CD1c-positive myeloid dendritic cell (primary cell): Measurements from ENCODE around the gene ATP2B2.

Experiments used
- DNase-seq: peaks from one replicate; pipeline ENCODE4 v3.0.0-alpha.2; 2016; ENCODE audit errors: extremely low spot score

The ATP2B2 gene

DNA sequence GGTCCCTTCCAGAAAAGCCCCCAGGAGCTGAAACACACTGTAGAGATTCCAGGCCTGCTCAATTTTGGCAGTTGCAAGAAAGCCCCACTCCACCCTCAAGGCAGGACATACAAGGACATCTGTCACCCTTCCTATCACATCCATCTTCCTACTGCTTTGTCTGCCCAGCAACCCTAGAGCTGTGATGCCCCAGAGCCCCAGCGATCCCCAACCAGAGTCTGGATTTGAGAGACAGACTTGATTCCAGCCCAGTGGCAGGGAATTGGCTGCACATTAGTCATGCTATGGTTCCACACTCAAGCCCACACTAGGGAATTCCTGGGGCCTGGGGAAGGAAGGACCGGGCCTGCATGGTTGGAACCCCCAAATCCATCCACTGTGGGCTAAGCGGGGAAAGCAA lies 56.8 kb downstream of the ATP2B2 start:
- DNase-seq = no peak

DNA sequence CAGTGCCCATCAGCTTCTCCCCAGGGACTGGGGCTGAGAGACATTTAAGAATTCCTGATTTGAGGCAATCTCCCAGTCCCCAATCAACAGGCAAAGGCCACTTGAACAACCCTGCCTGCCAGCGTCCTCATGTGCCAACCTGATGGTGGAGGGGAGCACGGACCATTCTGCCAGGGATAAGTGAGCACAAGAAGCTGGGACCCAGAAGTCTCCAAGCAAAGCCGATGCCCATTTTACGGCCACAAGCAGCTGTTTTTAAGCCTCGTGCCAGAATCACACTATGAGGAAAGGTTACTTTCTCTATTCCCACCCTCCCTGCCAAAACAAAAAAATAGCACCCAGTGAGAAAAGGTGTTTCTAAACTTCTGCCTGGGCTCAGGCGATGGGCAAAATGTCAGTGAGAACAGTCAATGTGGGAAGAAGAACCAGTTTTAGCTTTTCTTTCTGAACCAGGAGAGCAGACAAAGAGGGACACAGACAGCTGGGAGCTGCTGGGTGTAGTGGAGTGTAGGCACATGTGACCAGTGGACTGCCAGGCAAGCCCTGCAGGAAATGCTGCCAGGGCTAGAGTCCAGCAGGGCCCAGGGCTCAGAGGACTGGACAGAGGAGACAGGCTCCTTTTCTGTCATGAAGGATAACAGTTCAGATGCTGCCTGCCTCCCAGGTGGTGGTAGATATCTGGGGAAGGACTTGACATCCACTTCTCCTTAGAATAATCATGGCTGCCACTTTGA lies 57.7 kb downstream of the ATP2B2 start:
- no peak for DNase-seq

DNA sequence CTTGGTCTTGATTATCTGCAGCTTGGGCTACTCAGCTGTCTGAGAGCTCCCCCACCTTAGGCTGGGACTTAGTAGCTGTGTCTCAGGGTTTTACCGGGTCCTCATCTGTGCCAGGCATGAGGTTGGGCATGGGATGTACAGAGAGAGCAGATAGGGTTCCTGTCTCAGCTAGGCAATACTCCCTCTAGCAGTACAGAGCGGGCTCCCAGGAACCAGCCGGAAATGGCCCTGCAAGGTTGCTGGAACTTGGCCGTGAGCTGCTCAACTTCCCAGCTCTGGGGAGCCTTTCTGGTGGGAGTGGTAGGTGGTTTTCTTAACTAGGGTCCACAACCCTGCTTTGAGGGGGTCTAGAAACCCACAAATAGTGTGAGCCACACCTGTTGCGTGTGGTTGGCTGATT lies 58.3 kb downstream of the ATP2B2 start:
- DNase-seq = no peak

DNA sequence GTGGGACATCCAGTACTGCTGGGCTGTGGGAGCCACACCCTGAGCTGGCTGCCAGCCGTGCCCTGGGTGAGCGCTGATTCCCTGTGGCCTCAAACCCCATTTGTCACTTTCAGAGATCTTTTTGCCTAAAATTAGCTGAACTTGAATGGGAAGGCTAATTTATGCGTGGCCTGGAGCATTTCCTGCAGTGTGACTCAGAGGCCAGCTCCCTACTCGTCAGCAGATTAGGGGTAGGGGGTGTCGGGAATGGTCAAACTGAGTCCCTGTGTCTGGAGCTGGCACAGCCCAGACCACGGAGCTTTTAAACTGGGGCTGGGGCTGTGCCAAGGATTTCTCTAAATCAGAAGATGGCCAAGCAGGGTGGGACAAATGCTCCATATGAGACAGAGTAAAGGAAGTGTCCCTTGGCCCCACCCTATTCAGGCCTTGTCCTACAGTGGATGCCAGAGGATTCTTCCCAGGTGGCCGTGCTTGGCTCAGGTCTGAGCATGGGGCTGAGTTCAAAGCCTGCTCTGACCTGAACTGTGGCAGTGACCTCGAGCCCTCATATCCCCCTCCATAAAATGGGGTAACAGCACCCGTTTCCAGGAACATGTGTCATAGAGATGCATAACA lies 59.7 kb downstream of the ATP2B2 start:
- DNase-seq = no peak

DNA sequence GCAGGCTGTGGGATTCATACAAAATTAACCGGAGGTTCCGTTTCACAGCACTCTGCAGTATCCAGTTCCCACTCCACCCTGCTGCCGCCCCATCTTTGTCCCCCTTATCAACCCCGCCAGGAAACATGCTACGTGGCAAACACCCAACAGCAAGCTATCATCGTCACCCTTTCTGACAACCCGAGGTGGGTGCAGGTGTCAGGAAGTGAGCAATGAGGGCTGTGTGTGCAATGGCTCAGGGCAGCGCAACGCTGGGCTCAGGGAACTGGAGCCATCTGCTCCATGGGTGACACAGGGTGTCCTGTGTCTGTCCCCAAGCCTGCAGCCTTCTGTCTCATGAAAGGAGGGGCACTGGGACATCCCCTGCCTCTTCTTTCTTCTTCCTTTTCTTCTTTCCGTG lies 60.9 kb downstream of the ATP2B2 start:
- no peak for DNase-seq

DNA sequence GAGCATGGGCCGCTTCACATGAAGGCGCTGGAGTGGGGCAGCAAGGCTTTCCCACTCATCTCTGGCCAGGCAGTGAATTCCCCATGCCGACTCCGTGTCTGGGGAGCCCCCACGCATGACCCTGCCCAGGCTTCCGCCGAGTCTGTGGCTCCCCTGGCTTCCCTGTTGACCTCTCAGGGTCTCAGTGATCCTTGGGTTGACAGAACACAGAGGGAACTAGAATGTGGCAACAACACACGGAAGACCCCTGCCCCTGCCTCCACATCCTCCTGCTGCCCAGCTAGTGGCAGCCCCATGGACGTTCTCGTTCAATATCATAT lies 61.3 kb downstream of the ATP2B2 start:
- no peak for DNase-seq

DNA sequence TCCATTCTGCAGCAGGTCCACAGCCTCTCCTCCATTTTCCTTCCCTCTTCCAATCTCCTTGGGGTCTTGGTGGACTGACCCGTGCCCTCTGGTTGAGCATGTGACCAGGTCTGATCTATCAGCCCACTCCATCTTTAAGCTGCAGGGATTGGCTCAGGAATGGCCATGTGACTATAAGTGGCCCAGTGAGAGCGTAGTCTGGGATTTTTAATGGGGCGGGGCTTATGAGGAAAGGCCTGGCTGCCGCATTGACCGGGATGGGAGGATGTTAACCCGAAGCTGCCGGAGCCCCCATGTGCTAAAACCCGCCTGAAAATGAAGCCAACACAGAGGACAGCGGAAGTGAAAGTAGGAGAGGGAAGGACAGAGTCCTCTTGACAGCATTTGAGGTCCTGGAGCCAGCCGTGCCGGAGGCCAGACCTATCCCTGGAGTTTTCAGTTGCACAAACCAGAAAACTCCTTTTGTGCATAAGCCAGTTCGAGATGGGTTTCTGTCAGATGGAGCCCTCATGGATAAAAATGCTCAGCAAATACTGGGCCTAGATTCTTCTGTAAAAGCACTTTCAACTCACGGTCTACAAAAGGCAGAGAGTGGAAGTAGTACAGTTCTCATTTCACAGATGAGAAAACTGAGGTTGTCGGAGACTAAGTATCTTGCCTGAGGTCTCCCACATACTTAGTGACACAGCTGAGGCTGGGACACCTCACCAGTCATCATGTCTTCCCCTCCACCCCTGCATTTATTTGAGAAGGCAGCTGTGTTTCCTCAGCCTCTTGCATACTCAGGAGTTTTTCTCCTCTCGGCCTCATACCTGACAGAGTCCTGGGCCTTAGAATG lies 61.9 kb downstream of the ATP2B2 start:
- DNase-seq = peak; percentile 21

DNA sequence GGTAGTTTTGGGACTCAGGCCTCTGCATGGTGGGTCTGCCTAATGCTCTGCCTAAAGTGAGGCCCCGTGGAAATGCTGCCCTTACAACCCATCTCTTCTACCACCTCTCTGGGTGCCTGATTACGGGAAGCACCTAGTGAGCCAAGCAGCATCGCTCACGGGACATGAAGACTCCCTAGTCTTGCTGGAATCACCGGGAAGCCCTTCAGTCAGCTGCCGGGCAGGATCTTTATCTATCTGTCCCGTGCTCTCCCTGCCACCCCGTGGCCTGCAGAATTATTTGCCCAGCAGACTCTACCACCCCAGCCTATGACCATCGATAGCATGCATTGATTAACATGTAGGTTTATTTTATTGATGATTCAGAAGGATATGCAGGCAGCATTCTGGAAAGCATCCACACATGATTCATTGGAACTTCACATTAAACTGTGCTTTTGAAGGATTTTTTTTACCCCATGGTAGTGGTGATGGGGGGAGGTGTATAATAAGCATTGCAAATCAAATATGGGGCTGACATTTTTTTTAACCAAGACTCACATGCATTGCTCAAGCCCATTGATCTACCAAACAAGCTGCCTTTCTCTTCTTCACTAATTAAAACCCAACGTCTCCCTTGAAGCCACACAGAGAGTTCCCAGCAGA lies 63.1 kb downstream of the ATP2B2 start:
- DNase-seq = no peak

DNA sequence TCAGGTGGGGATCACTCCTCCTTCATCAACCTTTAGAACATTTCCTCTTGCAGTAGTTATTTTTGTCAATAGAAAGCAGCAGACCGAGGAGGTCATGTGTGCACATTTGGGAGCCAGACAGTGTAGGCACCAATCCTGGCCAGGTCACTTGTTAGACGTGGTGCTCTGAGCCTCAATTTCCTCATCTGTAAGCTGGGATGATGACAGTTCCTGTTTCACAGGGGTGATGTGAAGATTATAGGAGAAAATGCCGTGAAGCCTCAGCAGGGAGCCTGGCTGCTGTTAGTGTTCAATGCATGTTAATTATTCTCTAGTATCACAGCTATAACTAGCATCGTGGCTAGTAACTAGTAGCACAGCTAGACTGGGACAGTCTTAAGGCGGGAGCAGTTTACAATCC lies 64.7 kb downstream of the ATP2B2 start:
- no peak for DNase-seq

DNA sequence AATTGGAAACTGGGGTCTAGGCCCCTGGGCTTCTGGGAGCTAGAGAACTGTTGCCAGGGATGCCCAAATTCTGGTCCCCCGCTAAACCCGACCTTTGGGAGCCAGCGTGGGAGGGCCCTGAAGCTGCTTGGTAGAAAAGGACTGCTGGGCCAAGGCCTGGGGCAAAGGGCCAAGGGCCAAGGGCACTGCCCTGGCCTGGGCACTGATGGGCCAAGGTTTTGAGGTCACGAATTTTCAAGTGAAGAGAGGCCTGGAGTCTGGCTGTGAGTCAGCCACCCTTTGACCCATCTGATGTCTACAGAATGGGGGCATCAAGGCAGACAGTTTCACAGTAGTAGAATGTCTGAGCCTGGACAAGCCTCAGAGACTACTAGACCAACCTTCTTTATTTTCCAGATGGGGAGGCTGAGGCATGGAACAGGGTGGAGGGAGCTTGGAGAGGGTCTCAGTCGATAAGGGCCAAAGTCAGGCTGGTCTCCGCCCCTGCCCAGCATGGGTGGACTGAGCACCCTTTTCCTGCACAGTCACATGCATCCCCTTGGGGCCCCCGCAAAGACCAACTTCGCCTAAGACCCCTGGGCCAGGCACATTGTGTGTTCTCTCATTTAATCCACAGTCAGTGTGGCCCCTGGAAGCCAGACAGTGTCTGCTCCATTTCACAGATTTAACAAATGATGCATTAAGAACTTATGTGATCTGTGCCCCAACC lies 66.3 kb downstream of the ATP2B2 start:
- DNase-seq = no peak

DNA sequence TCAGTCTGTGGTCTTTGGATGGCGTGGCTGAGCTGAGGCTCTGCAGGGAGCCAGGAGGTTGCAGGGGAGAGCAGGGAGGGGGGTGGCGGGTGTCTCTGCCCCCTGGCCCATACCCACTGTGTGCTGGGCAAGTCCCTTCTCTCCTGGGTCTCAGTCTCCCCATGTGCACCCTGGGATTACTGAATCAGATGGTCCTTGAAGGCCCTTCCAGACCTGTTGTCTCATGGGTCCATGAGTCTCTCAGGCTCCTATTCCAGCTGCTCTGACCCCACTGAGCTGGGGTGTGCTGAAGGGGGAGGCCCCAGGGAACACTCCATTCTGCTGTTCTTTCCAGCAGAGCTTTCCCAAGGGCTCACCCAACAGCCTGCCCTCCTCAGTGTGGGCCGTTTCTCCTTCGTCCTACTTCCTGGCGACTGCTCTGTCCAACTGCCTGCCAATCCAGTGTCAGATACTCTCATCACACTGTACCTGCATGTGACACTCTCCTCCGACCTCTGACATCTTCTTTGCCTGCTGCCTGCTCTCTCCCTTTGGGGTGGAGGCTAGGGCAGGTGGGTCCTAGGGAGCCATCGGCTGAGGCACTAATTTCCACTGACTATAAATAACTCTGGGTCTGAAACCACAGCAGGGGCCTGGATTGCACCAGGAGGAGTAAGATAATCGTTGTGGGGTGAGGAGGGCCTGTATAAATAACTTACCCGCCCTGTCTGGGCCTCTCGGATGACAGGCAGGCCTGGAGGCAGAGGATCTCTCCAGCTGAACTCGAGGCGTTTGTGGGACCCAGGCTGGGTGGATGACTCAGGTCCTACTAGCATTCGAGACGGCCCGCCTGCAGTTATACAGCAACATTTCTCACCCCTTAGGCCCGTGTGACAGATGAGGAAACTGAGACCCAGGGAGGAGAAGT lies 67.1 kb downstream of the ATP2B2 start:
- no peak for DNase-seq

DNA sequence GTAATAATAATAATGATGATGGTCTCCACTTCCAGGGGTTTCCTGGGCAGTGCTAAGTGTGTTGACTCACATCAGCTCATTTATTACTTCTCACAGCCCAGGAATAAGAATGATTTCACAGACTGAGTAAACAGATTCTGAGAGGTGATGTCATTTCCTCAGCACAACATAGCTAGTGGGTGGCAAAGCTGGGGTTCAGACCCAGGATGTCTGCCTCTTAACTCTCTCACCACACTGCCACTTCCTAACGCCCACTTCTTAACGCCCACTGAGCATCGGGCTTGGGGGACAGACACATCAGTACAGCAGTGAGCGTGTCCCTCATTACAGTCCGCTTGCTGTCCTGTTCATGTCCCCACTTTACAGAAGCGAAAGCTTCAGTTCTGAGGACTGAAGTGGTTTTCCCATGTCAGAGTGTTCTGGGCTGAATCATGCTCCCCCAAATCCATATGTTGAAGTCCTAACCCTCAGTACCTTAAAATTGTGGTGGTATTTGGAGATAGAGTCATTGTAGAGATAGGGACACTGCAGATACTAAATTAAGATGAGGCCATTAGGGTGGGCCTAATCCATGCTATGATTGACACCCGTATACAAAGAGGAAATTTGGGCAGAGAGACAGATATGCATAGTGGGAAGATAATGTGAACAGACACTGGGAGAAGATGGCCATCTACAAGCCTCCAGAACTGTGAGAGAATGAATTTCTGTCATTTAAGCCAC lies 68.0 kb downstream of the ATP2B2 start:
- peak; percentile 64 for DNase-seq

DNA sequence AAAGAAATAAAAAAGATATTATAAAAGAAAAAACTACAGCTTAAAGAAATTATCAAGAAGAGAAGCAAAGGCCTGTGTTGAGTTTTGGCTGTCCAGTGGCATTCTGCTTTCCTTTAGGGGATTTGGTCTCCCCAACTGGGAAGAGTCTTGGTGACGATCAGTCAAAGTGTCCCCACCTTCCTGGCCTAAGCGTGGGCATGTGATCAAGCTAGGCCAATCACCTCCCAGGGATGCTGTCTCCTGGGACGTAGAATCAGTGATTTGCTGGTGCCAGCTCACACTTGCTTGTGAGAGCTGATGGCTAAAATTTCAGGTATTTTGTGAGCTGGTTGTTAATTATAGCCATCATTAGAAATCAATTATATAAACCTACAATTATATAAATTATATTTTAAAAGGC lies 69.5 kb downstream of the ATP2B2 start:
- DNase-seq = no peak

DNA sequence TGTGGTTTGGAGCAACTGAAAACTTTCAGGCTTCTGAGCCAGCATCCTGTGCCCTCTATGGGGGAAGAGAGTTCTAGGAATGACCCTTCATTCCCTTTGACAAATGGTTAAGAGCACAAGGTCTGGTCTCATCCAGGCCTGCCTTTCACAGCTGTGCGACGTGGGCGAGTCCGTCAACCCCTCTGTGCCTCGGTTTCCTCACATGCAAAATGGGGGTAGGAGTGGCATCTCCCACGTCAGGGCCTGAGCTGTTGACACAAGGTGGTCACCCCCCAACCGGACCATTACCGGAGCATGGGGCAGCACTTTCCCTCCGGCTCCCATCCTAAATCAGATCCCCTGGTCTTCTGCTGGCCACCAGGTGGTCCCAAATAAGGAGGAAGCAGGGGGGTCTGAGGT lies 70.4 kb downstream of the ATP2B2 start:
- no peak for DNase-seq

DNA sequence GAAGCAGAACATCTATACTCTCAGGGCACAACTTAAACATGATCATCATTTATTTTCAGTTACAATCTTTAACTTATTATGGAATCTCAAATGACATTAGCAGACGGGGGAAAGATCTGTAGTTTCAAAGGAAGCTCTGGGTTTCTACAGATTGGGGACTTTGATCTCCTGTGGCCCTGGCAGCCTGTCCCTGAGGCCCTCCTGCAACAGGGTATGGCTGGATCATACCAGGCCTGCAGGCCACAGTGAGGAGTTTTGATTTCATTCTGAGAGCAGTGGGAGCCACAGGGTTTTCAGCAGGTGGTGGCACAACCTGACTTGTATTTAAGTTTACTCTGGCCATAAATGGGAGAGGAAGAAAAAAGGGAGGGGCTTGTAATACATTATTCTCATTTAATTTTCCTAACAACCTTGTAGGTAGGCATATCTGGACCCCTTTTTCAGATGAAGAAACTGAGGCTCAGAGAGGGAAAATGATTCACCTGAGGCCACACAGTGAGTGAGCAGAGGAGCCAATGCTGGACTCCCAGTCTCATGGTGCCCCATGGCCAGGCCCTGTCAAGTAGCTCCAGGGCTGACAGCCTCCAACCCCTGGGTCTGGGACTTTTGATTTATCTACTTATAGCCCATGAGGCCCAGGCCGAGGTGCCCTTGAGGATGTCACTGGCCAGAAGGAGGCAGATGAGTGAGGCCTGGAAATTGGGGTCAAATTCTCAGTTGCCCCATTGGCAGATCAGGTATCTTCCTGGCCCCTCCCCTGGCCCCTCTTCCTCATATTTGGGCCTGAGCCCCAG lies 71.0 kb downstream of the ATP2B2 start:
- DNase-seq = no peak

DNA sequence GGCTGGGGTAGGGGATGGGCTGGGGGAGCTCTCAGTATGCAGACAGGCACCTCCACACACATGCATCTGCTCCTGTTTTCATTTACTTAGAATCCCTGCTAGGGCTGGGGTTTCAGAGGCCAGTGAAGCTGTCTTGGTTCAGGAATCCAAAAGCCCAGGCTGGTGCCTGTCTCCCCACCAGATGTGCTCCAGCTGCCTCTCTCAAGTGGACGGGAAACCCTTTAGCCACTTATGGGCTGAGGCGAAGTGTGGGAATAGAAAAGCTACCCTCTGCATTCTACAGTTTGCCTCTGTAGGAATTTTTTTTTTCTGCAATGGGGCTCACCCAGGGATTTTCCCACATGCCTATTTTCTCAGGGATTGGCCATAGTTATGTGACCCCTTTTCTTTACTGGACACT lies 72.5 kb downstream of the ATP2B2 start:
- DNase-seq = no peak

DNA sequence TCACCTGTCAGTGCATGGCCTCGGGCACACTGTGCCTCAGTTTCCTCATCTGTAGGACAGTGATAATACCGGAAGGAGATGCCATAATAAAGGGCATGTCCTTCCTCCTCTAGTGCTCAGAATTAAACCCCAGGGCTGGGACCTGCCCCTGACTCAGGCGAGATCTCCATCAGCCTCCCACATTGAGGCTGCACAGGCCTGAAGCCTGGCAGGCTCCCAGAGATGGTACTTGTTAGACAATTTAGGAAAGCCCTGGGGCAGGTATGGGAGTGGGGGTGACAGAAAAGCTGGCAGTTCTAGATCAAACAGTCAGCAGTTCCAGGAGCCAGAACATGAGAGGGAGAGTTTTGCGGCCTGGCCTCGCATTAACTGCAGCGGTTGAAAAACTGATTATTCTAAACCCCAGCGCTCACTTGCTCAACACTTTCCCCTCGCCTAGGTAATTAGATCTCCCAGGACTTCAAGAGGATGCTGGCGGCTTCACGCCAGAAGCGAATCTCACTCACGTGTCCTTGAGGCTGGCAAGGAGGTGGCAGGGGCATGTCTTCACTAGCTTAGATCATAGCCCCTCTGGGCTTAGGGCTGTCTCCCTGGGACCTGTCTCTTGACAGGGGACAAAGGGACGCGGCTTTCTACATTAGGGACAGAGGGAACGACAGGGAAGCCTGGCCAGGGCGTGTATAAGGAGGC lies 73.1 kb downstream of the ATP2B2 start:
- DNase-seq = no peak

DNA sequence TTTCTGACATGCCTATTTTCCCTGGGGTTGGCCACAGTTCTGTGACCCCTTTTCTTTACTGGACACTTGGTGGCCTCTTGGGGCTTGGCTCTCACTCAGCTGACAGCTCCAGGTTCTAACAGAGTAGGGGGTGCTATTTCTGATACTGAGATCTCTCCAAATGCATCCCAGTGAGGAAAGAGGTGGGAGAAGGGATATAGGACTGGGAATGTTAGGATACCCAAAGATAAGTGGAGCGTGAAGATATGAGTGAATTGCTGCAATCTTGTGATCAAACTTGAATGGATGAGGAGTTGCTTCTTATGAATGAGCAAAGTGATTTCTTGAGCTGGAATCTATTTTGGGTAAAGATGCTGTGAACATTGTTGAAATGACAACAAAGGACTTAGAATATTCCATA lies 74.6 kb downstream of the ATP2B2 start:
- no peak for DNase-seq
